H1 (cell line): Measurements from ENCODE around the gene ITPKB.

Experiments
- BACH1 ChIP-seq: IDR thresholded peaks from 2 replicates; pipeline ENCODE4 v1.6.1; 2012; ENCODE audit warnings: low read length, improper control_type of control experiment
- CBX5 ChIP-seq: fragments of 300-800, 300-1000 bp; sonication (generic); IDR thresholded peaks from 2 replicates; pipeline ENCODE4 v1.7.1; 2016; ENCODE audit warnings: antibody characterized with exemption, low read length, low read depth
- CEBPB ChIP-seq: IDR thresholded peaks from 2 replicates; pipeline ENCODE4 v1.6.1; 2012; ENCODE audit warnings: low read depth, low read length
- CTCF ChIP-seq, 3 experiments: IDR thresholded peaks; 1 replicate in 2 of 3; 2 replicates in 1 of 3; pipeline versions ENCODE4 v1.5.1 to v1.6.1; 2011; ENCODE audit warnings: low read length in 3 of 3, mild to moderate bottlenecking in 3 of 3, inconsistent platforms in 2 of 3, low read depth in 1 of 3, moderate library complexity in 1 of 3; ENCODE audit not compliant: insufficient read depth in 1 of 3; ENCODE audit errors: control extremely low read depth in 1 of 3
- EGR1 ChIP-seq: IDR thresholded peaks from 2 replicates; pipeline ENCODE4 v1.6.1; 2011; ENCODE audit warnings: low read depth, low read length, borderline replicate concordance
- EZH2 ChIP-seq: fragments of 200-600 bp; sonication (generic); IDR thresholded peaks from 2 replicates; pipeline ENCODE4 v1.7.1; 2012; ENCODE audit warnings: low read depth, mild to moderate bottlenecking, moderate library complexity, low read length, inconsistent platforms; ENCODE audit not compliant: severe bottlenecking
- MAFK ChIP-seq: IDR thresholded peaks from 2 replicates; pipeline ENCODE4 v1.6.1; 2012; ENCODE audit warnings: low read depth, mild to moderate bottlenecking, improper control_type of control experiment, low read length
- MAX ChIP-seq: IDR thresholded peaks from 2 replicates; pipeline ENCODE4 v1.6.1; 2012; ENCODE audit warnings: inconsistent platforms
- POLR2A ChIP-seq, 2 experiments: IDR thresholded peaks; 1 replicate in 1 of 2; 2 replicates in 1 of 2; pipeline ENCODE4 v1.6.1; 2011; ENCODE audit warnings: low read depth in 2 of 2, low read length in 2 of 2, mild to moderate bottlenecking in 2 of 2; ENCODE audit errors: control extremely low read depth in 1 of 2
- POLR2AphosphoS5 ChIP-seq: IDR thresholded peaks from 2 replicates; pipeline ENCODE4 v1.6.1; 2011; ENCODE audit warnings: low read depth, low read length
- RAD21 ChIP-seq, 2 experiments: IDR thresholded peaks in 1 of 2; conservative IDR thresholded peaks in 1 of 2; 2 replicates each; pipeline ENCODE4 v1.6.1; 2011; ENCODE audit warnings: low read depth in 2 of 2, low read length in 2 of 2, improper control_type of control experiment in 1 of 2, inconsistent platforms in 1 of 2, mild to moderate bottlenecking in 1 of 2, moderate library complexity in 1 of 2
- RFX5 ChIP-seq: IDR thresholded peaks from 2 replicates; pipeline ENCODE4 v1.6.1; 2011; ENCODE audit warnings: low read depth, low read length, improper control_type of control experiment, borderline replicate concordance
- TF ChIP-seq, protein P1 (sequence below): IDR thresholded peaks from 2 replicates; pipeline ENCODE4 v1.6.1; 2011; ENCODE audit warnings: low read depth, mild to moderate bottlenecking, low read length; ENCODE audit not compliant: insufficient read depth
- TF ChIP-seq, protein P2 (sequence below): IDR thresholded peaks from 2 replicates; pipeline ENCODE4 v1.6.1; 2012; ENCODE audit warnings: low read length, inconsistent platforms

DNA sequence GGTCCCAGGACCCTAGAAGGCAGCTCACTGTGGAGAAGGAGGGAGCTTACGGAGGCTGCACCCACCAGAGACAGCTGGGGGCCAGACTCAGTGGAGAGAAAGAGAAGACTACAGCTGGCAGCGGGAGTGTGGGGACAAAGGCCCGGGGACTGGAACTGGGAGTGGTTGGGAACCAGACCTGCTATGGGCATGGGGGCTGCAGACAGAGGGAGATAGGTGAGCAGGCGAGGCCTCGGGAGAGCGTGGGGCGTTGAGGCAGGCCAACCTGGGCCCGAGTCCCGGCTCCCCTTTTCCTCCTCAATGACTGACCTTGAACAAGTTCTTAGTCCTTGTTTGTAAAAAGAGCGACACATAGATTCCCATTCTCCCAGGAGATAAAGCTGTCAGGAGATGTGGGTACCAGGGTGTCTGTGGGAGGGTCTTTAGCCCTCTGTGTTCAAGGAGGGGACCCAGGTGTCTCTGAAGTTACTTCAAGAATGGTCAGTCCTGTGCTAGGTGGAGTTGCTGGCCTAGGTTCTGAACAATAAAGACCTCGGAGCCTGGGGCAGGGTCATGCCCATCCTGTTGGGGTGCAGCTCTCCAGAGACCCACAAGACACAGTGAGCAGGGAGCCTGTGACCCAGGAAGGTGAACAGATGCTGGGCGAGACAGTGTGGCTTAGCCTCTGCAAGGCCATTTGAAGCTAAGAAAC is 87.9 kb downstream of the ITPKB start:
- no peak for TF ChIP-seq BACH1
- no peak for TF ChIP-seq CTCF (IDR thresholded peaks at IDR 0.05; ENCODE audit: control extremely low read depth in 1 of 3, insufficient read depth in 1 of 3, low read depth in 1 of 3, low read length in 3 of 3)
- TF ChIP-seq, protein P1, sequence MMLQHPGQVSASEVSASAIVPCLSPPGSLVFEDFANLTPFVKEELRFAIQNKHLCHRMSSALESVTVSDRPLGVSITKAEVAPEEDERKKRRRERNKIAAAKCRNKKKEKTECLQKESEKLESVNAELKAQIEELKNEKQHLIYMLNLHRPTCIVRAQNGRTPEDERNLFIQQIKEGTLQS = no peak
- TF ChIP-seq EZH2 = no peak
- TF ChIP-seq CEBPB = no peak
- TF ChIP-seq, protein P2, sequence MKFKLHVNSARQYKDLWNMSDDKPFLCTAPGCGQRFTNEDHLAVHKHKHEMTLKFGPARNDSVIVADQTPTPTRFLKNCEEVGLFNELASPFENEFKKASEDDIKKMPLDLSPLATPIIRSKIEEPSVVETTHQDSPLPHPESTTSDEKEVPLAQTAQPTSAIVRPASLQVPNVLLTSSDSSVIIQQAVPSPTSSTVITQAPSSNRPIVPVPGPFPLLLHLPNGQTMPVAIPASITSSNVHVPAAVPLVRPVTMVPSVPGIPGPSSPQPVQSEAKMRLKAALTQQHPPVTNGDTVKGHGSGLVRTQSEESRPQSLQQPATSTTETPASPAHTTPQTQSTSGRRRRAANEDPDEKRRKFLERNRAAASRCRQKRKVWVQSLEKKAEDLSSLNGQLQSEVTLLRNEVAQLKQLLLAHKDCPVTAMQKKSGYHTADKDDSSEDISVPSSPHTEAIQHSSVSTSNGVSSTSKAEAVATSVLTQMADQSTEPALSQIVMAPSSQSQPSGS = no peak
- no peak for TF ChIP-seq POLR2A (IDR thresholded peaks at IDR 0.05; ENCODE audit: control extremely low read depth in 1 of 2, low read depth in 2 of 2, low read length in 2 of 2)
- no peak for TF ChIP-seq MAX
- TF ChIP-seq CBX5 = no peak
- no peak for TF ChIP-seq RFX5
- no peak for TF ChIP-seq EGR1
- TF ChIP-seq POLR2AphosphoS5 = no peak
- no peak for TF ChIP-seq RAD21 (IDR thresholded peaks at IDR 0.05 in 1 of 2, conservative IDR thresholded peaks at IDR 0.05 in 1 of 2; ENCODE audit: low read depth in 2 of 2, low read length in 2 of 2)
- TF ChIP-seq MAFK = no peak
